HG02759 (cell line): ENCODE results near the gene FOXD3.

Experiments used
- ATAC-seq: cut with Tn5 transposase; IDR thresholded peaks from one replicate; pipeline ENCODE4 v1.9.1; 2021; ENCODE audit warnings: mild to moderate bottlenecking, moderate library complexity; ENCODE audit not compliant: unreplicated experiment

The FOXD3 gene

GRCh38 chr1:63322114-63322943 lies at the start of gene FOXD3:
Gene FOXD3 (plus strand): TSS chr1:63322567. CDS start chr1:63323059, 492 bp downstream.
- peak; percentile 50 for ATAC-seq

- ATAC-seq, result no peak
Observed at GRCh38 chr1:63272811-63273210, 49.6 kb upstream of the FOXD3 start.

GRCh38 chr1:63274371-63274770 lies 48.0 kb upstream of the FOXD3 start:
- no peak for ATAC-seq

GRCh38 chr1:63274979-63275378 lies 47.4 kb upstream of the FOXD3 start:
- no peak for ATAC-seq

GRCh38 chr1:63276624-63277023 lies 45.7 kb upstream of the FOXD3 start:
- ATAC-seq, result no peak

- ATAC-seq, result no peak
Observed at GRCh38 chr1:63277195-63278192, 44.9 kb upstream of the FOXD3 start.

GRCh38 chr1:63281753-63282152 lies 40.6 kb upstream of the FOXD3 start:
- no peak for ATAC-seq

- ATAC-seq, result no peak
Observed at GRCh38 chr1:63289135-63289534, 33.2 kb upstream of the FOXD3 start.

GRCh38 chr1:63294803-63295594 lies 27.4 kb upstream of the FOXD3 start:
- ATAC-seq, result no peak

GRCh38 chr1:63304410-63304809 lies 18.0 kb upstream of the FOXD3 start:
- ATAC-seq, result no peak

GRCh38 chr1:63305043-63305442 lies 17.3 kb upstream of the FOXD3 start:
- no peak for ATAC-seq

GRCh38 chr1:63307196-63307794 lies 15.1 kb upstream of the FOXD3 start:
- no peak for ATAC-seq

- ATAC-seq, result no peak
Observed at GRCh38 chr1:63316598-63316983, 5.8 kb upstream of the FOXD3 start.

- peak; percentile 82 for ATAC-seq
Observed at GRCh38 chr1:63316984-63317816, 5.2 kb upstream of the FOXD3 start.

- ATAC-seq, result no peak
Observed at GRCh38 chr1:63317817-63318152, 4.6 kb upstream of the FOXD3 start.

GRCh38 chr1:63318201-63318979 lies 4.0 kb upstream of the FOXD3 start:
- no peak for ATAC-seq

GRCh38 chr1:63319046-63320021 lies 3.0 kb upstream of the FOXD3 start:
- ATAC-seq, result no peak
